ENCODE results near the gene IGF1R. TPM values are rescaled to one million over a fixed set of nuclear protein-coding genes. Genes with fewer than 3 reads are reported as not detected.

IGF1R gene
- total RNA-seq, 1 experiment from 2014 or later, result 3.8 TPM

- Histone ChIP-seq H3K27ac (ENCODE audit: low read length) (no peak overlapping the region), H3K9me2 (replicated peaks; ENCODE audit: low read length) (no peaks in the 10 kb centered on the region), H3K79me2 (ENCODE audit: low read length) (no peaks in the 10 kb centered on the region), H3K36me3 (ENCODE audit: low read depth, low read length) (no peaks in the 10 kb centered on the region), H4K20me1 (ENCODE audit: low read length) (no peaks in the 10 kb centered on the region), H3F3A (ENCODE audit: low read length, unreplicated experiment) (no peaks in the 10 kb centered on the region), H3K4me3 (ENCODE audit: low read length) (no peak overlapping the region), H3K9me3 (ENCODE audit: low read length) (no peaks in the 10 kb centered on the region), H2AFZ (ENCODE audit: low read length) (no peak overlapping the region), H3K4me1 (ENCODE audit: insufficient read depth, low read length) (peaks cover 9% of the 10 kb centered on the region), H3K4me2 (ENCODE audit: low read length) (no peak overlapping the region), H3K9ac (ENCODE audit: low read length) (no peak overlapping the region), H3K27me3 (ENCODE audit: low read length) (peaks cover 16% of the 10 kb centered on the region)
- no peak for TF ChIP-seq CTCF (conservative IDR thresholded peaks at IDR 0.05; ENCODE audit: low read depth, low read length)
- TF ChIP-seq EZH2 (IDR thresholded peaks at IDR 0.05; ENCODE audit: low read length, unreplicated experiment), result no peak
- TF ChIP-seq EZH2phosphoT487 (IDR thresholded peaks at IDR 0.05; ENCODE audit: borderline replicate concordance, low read length), result no peak
- CTCF ChIA-PET, result no interaction called here
- POLR2A ChIA-PET (ENCODE audit: unreplicated experiment), result no interaction called here
- no peak for ATAC-seq
- intact Hi-C loops (cut with micrococcal nuclease), result no loop called here
- no TSS peak for BruUV-seq (replicated peaks)
- no peak for DNase-seq
These were observed 36.5 kb upstream of the IGF1R start for GRCh38 chr15:98611808-98612207.

- POLR2A ChIA-PET (ENCODE audit: unreplicated experiment), result no interaction called here
- BruUV-seq (replicated peaks), result no TSS peak
- Histone ChIP-seq H3K9me2 (replicated peaks; ENCODE audit: low read length) (no peaks in the 10 kb centered on the region), H3F3A (ENCODE audit: low read length, unreplicated experiment) (no peaks in the 10 kb centered on the region), H3K36me3 (ENCODE audit: low read depth, low read length) (no peaks in the 10 kb centered on the region), H3K27ac (ENCODE audit: low read length) (no peak overlapping the region), H3K79me2 (ENCODE audit: low read length) (no peaks in the 10 kb centered on the region), H3K27me3 (ENCODE audit: low read length) (peaks cover 24% of the 10 kb centered on the region), H3K4me2 (ENCODE audit: low read length) (no peak overlapping the region), H3K9me3 (ENCODE audit: low read length) (no peaks in the 10 kb centered on the region), H4K20me1 (ENCODE audit: low read length) (no peaks in the 10 kb centered on the region), H3K4me3 (ENCODE audit: low read length) (no peak overlapping the region), H2AFZ (ENCODE audit: low read length) (no peak overlapping the region), H3K4me1 (ENCODE audit: insufficient read depth, low read length) (peaks cover 9% of the 10 kb centered on the region), H3K9ac (ENCODE audit: low read length) (no peak overlapping the region)
- CTCF ChIA-PET, result no interaction called here
- TF ChIP-seq EZH2phosphoT487 (IDR thresholded peaks at IDR 0.05; ENCODE audit: borderline replicate concordance, low read length) (no peak), CTCF (conservative IDR thresholded peaks at IDR 0.05; ENCODE audit: low read depth, low read length) (no peak), EZH2 (IDR thresholded peaks at IDR 0.05; ENCODE audit: low read length, unreplicated experiment) (no peak)
- DNase-seq (no peak), ATAC-seq (no peak)
- intact Hi-C loops (cut with micrococcal nuclease), result no loop called here
These were observed 35.7 kb upstream of the IGF1R start for GRCh38 chr15:98612490-98613110.

DNA sequence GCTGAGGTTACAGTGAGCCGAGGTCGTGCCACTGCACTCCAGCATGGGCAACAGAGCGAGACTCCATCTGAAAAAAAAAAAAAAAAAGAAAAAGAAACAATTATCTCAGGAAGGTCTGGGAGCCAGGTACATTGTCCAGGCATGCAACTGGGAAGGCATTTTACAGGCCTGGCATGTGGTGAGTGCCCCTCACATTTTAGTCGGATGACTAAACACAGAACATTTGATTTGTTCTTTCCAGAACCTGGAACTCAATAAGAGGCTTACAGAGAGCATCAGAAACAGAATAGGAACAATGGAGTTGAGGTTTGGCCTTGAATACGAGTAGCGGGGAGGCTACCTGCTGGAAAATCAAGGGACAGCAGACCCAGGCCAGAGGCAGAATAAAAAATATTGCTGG lies 33.7 kb upstream of the IGF1R start:
- no peaks in the 10 kb centered on the region for H3K9me3 ChIP-seq (ENCODE audit: low read length)
- H3K79me2 ChIP-seq (ENCODE audit: low read length), result no peaks in the 10 kb centered on the region
- DNase-seq (no peak), ATAC-seq (no peak)
- no peaks in the 10 kb centered on the region for H3F3A ChIP-seq (ENCODE audit: low read length, unreplicated experiment)
- H3K4me3 ChIP-seq (ENCODE audit: low read length), result no peak overlapping the region
- H3K27me3 ChIP-seq (ENCODE audit: low read length), result peaks cover 42% of the 10 kb centered on the region
- no peak overlapping the region for H2AFZ ChIP-seq (ENCODE audit: low read length)
- no peaks in the 10 kb centered on the region for H3K36me3 ChIP-seq (ENCODE audit: low read depth, low read length)
- H3K9me2 ChIP-seq (replicated peaks; ENCODE audit: low read length), result no peaks in the 10 kb centered on the region
- no peak overlapping the region for H3K9ac ChIP-seq (ENCODE audit: low read length)
- H3K4me1 ChIP-seq (ENCODE audit: insufficient read depth, low read length), result peaks cover 3% of the 10 kb centered on the region; the same call in 1 of the 2 replicates
- H3K4me2 ChIP-seq (ENCODE audit: low read length), result no peak overlapping the region
- CTCF ChIA-PET, result no interaction called here
- no peaks in the 10 kb centered on the region for H4K20me1 ChIP-seq (ENCODE audit: low read length)
- intact Hi-C loops (cut with micrococcal nuclease), result no loop called here
- no peak overlapping the region for H3K27ac ChIP-seq (ENCODE audit: low read length)
- POLR2A ChIA-PET (ENCODE audit: unreplicated experiment), result no interaction called here
- no peak for TF ChIP-seq EZH2 (IDR thresholded peaks at IDR 0.05; ENCODE audit: low read length, unreplicated experiment)
- no TSS peak for BruUV-seq (replicated peaks)
